ENCODE data around the gene PSMD6.

Gene PSMD6

DNA sequence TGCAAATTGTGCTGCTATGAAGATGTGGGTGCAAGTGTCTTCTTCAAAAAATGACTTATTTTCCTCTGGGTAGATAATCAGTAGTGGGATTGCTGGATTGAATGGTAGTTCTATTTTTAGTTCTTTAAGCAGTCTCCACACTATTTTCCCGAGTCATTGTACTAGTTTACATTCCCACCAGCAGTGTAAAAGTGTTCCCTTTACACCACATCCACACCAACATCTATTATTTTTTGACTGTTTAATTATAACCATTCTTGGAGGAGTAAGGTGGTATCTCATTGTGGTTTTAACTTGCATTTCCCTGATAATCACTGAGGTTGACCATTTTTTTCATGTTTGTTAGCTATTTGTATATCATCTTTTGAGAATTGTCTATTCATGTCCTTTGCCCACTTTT is 19.7 kb upstream of the PSMD6 start:
- no peak for DNase-seq

DNA sequence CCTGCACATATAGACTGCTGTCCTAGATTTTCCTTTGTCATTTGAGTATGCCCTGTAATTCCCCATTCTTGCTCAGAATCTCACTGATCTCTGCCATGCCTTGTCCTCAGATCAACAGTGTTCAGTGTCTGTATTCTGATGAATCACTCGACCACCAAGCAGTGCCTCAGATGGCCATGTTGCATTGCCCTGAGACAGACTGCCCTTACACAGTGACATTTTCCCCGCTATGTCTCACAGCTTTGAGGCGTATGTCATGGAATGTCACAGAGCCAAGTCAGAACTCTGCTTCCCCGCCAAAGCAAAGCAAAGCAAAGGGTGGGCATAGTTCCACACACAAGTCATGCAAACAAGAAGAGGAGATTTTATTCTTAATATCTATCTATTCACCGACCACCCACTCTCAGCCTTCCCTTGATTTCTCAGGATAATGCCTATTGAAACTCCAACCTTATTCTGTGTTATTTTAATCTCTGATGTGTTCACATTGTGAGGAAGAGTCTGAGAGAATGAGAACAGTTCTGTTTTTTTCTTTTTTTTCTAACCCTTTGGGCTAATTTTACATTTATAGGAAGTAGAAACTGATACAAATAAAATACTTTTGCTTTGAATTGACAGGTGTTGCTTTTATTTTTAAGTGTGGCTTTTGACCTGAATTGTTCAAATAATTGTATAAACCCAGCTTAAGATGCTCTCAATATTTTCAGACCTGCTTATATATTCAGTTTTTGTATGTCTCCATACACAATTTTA is 16.9 kb upstream of the PSMD6 start:
- no peak for DNase-seq

DNA sequence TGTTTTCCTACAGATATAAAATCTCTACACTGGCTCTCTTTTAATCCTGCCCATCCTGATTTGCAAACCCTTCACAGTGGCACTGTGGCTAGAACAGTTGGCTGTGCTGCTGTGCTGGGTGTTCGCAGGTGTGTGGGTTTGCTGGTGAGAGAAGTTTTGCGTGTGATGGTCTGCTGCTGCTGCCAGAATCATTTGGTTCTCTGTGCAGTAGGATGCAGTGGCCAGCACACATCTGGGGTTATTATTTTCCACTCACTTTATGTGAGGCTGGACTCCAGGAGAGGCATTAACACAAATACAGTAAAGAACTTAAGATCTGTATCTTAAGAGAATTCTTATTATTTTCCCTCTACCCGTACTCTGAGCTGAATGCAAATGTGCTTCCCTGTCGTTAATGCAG is 16.0 kb upstream of the PSMD6 start:
- DNase-seq: peak; percentile 12

DNA sequence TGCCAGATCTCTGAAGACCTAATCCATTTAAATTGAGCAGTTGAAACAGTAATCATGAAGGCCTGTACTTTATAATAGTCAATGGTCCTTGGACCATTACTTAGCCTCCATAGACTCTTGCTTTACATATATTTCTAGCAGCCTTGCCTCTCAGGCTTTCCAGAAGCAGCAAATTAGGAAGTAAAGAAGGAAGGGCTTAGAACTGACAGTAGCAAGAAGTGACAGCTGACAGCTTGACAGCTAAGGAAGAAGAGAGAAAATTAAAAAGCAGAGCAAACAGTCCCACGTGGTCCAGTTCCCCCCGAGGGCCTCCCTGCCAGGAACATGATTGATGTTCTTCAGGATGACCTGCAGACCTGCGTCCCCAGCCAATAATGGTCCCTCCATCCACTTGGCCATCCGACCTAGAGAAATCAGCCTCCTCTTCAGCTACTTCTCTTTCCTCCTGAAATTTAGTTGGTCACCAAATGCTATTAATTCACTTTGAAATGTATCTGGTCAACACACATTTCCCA is 15.0 kb upstream of the PSMD6 start:
- no peak for DNase-seq

DNA sequence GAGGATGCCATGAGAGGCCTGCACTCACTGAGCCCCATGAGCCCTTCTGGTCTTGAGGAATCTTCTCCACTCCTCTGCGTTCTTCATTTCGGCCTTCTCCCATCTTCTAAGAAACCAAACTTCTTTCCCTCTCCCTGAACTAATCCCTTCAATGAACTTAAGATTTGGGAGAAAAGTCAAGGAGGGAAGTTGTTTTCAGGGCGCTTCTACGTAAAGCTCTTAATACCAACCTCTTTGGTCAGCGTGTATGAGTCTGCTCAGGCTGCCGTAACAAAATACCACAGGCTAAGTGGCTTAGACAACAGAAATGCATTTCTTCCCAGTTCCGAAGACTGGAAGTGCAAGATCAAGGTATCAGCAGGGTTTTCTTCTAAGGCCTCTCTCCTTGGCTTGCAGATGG is 13.8 kb upstream of the PSMD6 start:
- no peak for DNase-seq

DNA sequence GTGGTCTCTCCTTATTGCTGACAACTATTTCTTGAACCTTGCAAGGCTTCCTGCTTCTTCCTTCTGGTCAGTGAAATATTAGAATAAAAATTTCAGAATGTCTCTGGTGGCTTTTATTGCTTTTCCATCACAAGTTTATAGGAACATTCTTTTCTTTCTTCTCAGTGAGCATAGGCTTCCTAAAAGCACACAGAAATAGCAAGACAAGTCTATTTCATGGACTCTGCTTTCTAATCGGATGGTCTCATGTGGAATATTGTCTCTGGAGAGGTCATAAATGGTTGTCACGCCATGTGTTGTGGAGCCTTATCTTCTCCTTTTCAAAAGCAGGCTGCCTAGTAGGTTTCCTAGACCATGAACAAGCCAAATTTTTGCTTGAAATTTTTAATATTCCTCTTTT is 9.8 kb upstream of the PSMD6 start:
- no peak for DNase-seq

DNA sequence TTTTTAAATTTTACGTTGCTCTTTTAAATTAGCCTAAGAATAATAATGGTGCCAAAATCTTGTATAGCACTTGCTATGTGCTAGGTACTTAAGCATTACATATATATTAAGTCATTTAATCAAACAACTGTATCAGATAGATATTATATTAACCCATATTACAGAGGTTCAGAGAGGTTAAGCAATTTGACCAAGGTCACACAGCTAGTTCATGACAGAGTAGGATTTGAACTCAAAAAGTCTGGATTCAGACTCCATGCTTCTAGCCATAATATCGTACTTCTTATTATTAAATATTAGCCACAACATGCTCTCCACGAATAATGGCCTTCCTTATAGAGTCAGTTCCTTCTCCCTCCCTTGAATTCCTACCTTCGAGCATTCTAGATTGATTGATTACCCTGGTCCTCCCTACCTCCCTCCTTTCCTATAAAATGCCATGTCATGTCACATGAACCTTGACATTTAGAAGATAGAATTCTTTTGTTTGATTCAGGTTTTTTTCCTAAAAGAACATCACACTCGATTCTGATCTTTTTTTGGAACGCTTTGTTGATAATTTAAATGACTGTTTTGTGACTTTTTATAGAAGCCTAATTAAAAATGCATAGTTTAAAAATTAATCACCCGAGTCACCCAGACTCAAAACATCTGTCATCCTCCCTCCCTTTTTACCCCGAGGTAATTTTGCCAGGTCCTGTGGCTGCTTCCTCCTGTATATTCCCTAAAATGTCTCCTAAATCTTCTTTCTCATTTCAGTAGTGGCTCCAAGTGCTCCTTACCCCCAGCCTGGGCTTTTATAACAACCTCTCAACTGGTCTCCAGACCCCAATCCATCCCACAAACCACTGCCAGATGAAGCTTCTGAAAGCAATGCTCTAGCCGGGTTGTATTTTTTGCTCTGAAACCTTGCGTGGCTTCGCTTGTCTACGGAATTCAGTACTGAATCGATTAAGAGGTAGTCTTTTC is 8.5 kb upstream of the PSMD6 start:
- DNase-seq: peak; percentile 19

DNA sequence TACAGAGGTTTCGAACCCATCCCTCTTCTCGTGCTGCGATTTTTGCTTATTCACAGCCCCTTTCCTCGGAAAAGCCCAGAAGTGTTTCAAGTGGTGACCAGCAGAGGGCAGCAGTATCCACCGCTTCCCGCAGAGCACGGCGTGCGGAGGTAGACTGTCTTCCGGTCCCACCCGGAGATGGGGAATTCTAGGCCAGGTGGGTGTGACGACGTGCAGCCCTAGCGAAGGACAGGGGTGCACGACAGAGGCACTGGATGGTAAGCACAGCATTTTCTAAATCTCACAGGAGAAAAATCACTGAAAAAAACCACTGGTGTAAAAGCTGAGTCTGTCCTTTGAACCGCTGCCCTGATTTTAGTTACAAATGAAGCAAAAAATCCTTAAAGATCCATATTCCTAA is 7.4 kb upstream of the PSMD6 start:
- DNase-seq: peak; percentile 48

DNA sequence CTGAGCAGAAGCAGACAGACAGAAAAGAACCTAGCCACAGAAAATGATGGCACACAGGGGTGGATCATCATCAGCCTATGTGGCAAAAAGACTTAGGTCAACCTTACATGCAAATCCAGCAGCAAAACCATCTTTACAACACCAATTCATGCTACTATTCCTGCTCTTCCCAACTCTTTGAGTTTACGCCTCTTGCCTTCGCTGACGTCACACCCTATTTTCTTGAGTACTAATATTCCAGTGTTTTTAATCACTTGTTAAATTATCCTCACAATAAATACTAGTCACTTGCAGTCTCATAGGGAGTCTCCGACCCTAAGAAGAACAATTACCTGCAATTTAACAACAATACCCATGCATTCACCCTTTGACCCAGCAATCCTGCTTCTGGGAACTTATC is 6.0 kb upstream of the PSMD6 start:
- DNase-seq: no peak

DNA sequence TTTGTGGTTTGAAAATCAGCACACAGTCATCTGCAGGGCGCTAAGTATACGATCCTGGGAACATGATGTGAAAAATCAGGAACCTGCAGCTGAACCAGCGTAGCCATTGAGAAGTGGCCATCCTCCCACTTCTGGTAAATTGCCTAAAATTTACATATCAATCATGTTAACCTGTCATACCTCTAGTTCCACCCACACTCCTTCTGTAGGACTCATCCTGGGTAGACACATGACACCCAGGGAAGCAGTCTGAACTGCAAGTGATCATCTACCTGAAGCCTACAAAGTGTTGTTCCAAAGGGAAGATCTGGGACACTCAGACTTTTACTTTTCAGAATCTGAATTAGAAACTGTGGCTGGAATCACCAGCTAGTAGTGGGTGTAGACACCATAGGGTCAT is 5.5 kb upstream of the PSMD6 start:
- DNase-seq: no peak

DNA sequence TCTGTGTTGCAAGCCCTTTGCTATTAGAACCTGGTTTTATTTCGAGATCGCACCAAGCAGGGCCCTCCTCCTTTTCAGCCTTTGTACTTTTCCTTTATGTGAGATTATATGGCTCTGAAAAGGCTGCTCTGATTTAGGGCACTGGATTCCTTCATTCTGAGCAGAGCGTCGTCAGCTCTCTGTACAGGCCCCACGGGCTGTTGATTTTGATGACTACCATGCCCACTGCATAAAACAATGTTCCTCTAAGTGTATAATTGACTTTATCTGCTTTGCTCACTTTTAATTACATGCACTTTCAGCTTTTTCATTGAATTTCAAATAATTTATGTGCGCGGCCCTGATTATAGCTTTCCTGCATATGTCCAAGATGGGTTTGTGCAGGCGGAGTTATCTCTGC is 4.4 kb upstream of the PSMD6 start:
- DNase-seq: no peak

DNA sequence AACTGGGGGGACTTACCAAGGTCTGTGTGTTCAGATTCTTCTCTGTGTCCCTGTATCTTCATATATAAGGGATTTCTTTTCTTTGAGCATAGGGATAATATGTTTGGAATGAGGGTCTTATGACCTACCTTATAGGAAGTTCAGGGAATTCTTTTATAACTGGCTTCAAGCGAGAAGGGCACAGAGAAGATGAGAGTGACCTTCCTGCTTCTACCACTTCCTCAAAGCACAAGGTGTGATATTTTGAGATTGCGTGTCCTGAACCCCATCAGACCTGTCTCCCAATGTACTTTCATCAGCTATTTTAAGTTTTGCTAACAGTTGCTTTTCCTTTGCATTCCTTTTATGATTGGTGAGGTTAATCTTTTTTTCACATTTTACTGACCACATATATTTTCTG is 3.1 kb upstream of the PSMD6 start:
- DNase-seq: no peak

DNA sequence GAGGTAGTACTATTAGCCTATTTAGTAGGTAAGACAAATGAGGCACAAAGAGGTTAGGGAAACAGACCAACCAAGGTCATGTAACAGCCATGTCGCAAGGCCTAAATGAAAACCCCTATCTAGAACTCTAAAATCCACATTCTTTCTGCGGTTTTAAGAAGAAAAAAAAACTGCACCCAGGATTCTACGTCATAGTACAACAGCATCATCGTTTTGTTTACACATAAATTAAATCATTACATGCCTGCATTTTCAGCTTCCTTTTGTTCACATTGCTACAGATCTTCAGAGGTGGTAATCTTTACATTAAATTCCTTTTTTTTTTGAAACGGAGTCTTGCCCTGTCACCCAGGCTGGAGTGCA is 548 bp upstream of the PSMD6 start:
- DNase-seq: no peak

DNA sequence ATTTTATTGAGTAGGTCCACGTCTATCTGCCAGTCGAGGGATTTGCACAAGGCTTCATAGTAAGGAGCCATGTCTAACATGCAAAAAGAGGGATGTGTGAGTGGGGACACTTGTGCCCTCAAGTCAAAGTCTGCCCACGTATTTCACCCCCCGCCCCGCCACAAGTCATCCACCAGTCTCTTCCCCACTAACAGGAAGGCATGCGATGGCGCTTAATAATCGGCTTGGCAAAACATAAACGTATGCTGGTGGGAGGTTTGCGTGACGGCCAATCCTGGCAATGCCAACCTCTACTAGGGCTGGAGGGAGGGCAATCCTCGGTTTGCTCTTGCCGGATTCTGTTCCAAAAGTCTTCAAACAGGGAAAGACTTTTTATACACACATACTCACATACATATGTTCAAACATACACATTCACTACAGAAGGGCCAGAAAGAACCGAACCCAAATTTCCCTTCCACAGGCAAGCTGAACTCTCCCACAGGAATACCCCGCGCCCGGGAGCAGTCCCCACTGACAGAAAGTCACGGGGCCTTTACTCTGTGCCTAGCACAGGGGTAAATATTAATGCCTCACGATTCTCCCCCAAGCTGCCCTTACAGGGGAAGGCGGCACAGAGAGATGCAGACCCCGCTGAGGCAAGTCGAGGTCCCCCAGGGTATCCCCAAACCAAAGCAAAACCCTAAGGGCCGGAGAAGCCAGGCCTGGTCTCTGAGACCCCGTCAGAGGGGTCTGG is 675 bp downstream of the PSMD6 start:
- DNase-seq: no peak

DNA sequence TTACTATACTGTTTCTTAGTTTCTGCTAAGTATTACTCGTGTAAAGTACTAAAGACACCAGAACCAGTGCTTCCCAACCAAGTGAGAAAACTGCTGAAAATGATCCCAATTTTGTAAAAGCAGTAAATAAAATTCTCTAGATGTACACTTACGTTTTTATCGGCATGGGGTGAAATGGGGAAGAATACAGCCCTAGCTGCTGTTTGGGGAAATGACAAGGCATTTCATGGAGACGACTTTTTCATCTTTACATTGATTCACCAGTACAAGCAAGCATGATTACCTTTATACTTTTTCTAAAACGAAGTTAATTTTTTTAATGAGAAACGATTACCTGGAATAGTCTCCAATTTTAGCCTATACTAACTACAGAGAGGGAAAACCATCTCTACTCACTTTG is 1.4 kb downstream of the PSMD6 start:
- no peak for DNase-seq

DNA sequence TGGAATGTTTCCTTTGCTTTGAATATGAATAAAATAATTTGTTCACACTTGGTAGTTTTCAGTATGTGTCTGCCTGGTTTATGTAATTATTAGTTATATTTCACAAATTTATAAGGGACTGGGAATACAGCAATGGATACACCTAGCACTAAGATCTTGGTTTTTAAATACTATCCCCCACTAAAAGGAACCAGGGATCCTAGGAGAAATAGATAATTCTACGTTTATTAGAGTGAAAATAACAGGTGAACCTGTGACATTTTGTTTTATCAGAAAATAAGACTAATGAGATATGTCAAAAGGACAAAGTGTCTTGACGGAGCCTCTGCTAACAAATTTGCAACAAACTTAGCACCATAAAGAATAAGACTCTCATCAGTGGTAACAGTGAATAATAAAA is 3.4 kb downstream of the PSMD6 start:
- no peak for DNase-seq

DNA sequence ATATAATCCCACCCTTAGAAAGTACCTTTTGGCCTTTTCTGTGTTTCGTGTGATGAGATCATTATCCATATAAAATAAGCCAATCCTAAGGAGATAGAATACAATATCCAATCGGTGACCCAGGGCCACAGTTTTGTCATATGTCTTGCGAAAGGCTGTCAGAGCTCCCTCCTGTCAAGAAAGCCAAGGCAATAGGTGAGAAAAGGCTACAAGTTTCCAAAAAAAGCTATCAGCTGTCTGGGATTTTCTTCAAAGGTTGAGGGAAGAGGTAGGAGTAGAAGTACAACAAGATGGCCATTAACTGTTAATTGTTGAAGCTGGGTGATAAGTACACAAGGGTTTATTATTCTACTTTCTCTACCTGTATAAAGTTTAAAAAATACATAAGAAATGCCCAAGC is 4.0 kb downstream of the PSMD6 start:
- no peak for DNase-seq

DNA sequence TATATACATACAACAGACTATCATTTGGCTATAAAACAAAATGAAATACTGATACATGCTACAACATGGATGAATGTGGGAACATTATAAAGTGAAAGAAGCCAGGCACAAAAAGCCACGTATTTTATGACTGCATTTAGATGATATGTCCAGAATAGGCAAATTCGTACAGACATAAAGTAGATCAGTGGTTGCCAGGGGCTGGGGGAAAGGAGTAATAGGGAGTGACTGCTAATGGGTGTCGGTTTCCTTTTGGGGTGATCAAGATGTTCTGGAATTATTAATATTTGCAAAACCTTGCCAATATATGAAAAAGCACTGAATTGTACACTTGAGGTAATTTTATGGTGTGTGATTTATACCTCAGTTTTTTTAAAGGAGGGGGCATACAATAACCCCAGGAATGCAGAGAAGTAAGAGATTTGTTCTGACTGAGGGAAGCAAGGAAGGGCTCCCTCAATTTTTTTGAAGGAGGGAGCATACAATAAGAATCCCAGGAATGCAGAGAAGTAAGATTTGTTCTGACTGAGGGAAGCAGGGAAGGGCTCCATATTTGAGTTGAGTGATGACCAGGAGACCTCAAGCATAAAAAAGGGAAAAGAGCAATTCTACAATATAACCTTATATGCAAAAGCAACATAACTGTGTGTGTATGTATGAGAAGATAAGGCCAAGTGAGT is 6.2 kb downstream of the PSMD6 start:
- DNase-seq: no peak

DNA sequence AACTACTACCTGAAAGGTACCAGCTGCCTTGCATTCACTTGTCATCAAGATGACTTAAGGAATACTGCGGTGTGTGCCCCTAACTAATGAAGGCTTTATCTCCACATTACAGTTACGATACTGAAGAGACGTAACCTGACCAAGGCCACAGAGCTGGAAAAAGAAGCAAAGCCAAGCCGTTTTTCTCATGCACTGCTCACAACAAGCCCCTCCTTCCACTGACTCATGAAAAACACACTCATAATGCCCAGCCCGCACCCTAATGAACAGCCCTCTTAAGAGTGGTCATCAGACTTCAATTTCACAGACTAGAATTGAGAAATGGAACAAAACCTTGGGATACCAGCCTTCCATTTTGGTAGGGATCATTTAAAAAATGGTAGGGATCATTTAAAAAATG is 11.6 kb downstream of the PSMD6 start:
- no peak for DNase-seq

DNA sequence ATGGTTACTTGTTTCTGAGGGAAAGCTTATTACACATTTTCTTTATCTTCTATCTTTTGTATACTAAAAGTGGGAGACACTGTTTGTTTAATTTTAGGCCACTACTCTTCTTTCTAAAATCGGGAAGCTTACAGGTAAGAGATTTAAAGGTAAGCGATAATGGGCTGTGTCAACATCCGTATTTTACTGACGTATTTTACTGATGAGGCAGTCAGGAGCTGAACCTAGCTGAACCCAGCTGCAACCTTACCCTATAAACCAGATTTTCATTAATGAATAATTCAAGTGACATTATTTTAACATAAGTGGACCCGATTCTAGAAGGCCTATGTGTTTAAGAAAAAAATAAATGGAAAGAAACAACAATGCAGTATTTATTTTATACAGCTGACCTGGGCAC is 13.1 kb downstream of the PSMD6 start:
- DNase-seq: no peak

DNA sequence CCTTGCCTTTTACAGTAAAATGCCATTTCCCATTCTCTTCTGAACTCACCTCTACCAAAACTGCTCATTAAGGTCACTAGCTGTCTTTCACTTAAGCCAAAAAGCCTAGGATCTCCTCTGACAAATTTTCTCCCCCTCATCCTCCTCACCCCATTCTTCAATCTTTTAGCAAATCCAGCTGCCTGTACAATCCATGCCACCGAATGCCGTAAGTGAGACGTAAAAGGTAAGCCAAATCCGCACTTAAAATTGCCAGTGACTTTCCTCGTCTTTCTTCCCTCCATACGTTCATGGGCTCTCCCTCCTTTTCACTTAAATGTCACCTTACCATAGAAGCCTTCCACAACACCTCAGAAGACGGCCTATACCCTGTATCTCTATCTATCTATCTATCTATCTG is 13.8 kb downstream of the PSMD6 start:
- no peak for DNase-seq

DNA sequence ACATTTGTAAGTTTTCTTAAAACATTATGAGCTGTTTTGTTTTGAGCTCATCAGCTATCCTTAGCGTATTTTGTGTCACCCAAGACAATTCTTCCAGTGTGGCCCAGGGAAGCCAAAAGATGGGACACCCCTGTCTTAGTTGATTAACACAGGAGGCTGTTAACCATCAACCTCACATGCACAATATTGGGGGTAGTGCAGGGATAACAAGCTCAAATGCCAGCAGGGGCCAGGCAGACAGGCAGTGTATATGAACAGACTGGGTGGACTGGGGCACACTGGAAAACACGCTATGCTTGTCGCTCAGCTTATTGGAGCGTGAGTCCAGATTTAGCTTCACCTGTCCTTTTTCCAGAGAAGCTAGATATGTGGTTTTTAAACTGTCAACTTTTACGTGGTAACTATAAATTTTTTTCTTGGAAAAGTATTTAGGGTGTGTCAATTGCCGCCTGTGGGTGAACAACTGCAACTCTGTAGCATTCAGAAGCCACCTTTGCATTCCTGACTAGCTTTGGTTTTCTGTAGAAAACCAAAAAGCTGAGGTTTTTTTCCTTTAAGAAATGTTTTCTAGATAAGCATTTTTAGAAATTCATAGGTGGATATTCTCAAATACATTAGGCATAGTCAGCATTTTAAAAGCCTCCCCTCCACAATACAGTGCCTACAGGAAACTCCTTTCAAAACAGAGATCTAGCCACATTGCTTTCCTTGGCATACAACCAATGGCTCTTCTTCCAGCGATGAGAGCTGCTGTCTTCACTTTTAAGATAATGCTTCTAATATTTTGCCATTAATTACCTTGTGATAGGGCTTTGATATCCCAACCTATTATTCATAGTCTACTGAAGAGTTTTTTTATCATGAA is 14.6 kb downstream of the PSMD6 start:
- DNase-seq: no peak
